Central memory CD4-positive, alpha-beta T cell (primary cell): ENCODE results near the gene CCDC71L.
"Not testable (repeated sequence)": the region's sequence is repeated elsewhere in the genome, so short reads cannot be mapped to it uniquely, and the experiment has no call there.

Experiments used
- DNase-seq: peaks from one replicate; pipeline ENCODE4 v3.0.0; 2022
- total RNA-seq, 3 experiments: gene quantifications; one replicate each; lab custom pipeline; 2026; lab: John Stamatoyannopoulos, UW

The CCDC71L gene
- total RNA-seq, result 9.3 to 30.9 (median 26.1) reads per million in 3 experiments

- DNase-seq, result peak; percentile 84
Observed at GRCh38 chr7:106660862-106661720, at the start of gene CCDC71L. Gene CCDC71L (minus strand): TSS chr7:106661158. CDS start chr7:106660896, 262 bp downstream.

- not testable (repeated sequence) for DNase-seq
Observed at GRCh38 chr7:106709604-106710003, 48.6 kb upstream of the CCDC71L start.

- peak; percentile 12 for DNase-seq
Observed at GRCh38 chr7:106704000-106704840, 43.3 kb upstream of the CCDC71L start.

- DNase-seq, result no peak
Observed at GRCh38 chr7:106693677-106694353, 32.9 kb upstream of the CCDC71L start.

GRCh38 chr7:106692450-106693051 is 31.6 kb upstream of the CCDC71L start:
- no peak for DNase-seq

- DNase-seq, result not testable (repeated sequence)
Observed at GRCh38 chr7:106688161-106688560, 27.2 kb upstream of the CCDC71L start.

GRCh38 chr7:106683941-106684340 is 23.0 kb upstream of the CCDC71L start:
- no peak for DNase-seq

GRCh38 chr7:106681815-106682495 is 21.0 kb upstream of the CCDC71L start:
- DNase-seq, result no peak

GRCh38 chr7:106679153-106679931 is 18.4 kb upstream of the CCDC71L start:
- DNase-seq, result no peak

- DNase-seq, result no peak
Observed at GRCh38 chr7:106678795-106679152, 17.8 kb upstream of the CCDC71L start.

- DNase-seq, result not testable (repeated sequence)
Observed at GRCh38 chr7:106676506-106676905, 15.5 kb upstream of the CCDC71L start.

GRCh38 chr7:106673688-106674087 is 12.7 kb upstream of the CCDC71L start:
- DNase-seq, result not testable (repeated sequence)

- not testable (repeated sequence) for DNase-seq
Observed at GRCh38 chr7:106671930-106672329, 11.0 kb upstream of the CCDC71L start.

GRCh38 chr7:106671160-106671559 is 10.2 kb upstream of the CCDC71L start:
- DNase-seq, result no peak

- no peak for DNase-seq
Observed at GRCh38 chr7:106668861-106669524, 8.0 kb upstream of the CCDC71L start.

GRCh38 chr7:106666353-106666752 is 5.4 kb upstream of the CCDC71L start:
- no peak for DNase-seq

GRCh38 chr7:106664343-106664742 is 3.4 kb upstream of the CCDC71L start:
- no peak for DNase-seq

- DNase-seq, result peak; percentile 69
Observed at GRCh38 chr7:106659963-106660861, 746 bp downstream of the CCDC71L start.
